ENCODE data around the gene VASH2.

VASH2 gene

DNA sequence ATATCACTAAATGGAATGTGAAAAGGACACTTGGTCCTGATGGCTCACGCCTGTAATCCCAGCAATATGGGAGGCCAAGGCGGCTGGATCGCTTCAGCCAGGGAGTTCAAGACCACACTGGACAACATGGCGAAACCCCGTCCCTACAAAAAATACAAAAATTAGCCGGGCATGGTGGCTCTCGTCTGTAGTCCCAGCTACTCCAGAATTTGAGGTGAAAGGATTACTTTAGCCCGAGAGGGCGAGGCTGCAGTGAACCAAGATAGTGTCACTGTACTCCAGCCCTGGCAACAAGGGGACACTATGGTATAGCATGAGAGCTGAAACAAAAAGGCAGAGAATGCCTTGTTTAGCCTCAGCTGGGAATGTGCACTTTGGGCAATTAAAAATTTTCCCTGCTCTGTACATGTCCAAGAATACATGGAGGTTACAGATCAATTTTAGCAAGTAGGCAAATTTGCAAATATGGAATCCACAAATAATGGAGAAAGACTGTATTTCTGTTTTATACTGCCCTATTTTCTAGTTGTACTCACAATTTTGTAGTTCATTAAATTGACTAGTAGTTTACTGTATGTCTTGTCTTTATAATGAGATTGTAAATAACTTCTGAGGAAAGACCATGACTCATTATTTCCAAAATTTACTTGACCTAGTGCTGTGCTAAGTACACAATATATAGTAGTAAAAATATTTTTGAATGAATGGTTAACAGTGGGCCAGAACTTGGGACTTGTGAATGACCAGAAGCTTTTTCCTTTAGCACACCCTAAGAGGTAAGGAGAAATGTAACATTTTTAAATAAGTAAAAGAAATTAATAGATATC is 67.3 kb downstream of the VASH2 start:
- no peak for TF ChIP-seq NFIC (IDR thresholded peaks at IDR 0.05)
- no peak for TF ChIP-seq FOXM1 (IDR thresholded peaks at IDR 0.05; ENCODE audit: borderline replicate concordance, low read depth)
- TF ChIP-seq, protein P1, sequence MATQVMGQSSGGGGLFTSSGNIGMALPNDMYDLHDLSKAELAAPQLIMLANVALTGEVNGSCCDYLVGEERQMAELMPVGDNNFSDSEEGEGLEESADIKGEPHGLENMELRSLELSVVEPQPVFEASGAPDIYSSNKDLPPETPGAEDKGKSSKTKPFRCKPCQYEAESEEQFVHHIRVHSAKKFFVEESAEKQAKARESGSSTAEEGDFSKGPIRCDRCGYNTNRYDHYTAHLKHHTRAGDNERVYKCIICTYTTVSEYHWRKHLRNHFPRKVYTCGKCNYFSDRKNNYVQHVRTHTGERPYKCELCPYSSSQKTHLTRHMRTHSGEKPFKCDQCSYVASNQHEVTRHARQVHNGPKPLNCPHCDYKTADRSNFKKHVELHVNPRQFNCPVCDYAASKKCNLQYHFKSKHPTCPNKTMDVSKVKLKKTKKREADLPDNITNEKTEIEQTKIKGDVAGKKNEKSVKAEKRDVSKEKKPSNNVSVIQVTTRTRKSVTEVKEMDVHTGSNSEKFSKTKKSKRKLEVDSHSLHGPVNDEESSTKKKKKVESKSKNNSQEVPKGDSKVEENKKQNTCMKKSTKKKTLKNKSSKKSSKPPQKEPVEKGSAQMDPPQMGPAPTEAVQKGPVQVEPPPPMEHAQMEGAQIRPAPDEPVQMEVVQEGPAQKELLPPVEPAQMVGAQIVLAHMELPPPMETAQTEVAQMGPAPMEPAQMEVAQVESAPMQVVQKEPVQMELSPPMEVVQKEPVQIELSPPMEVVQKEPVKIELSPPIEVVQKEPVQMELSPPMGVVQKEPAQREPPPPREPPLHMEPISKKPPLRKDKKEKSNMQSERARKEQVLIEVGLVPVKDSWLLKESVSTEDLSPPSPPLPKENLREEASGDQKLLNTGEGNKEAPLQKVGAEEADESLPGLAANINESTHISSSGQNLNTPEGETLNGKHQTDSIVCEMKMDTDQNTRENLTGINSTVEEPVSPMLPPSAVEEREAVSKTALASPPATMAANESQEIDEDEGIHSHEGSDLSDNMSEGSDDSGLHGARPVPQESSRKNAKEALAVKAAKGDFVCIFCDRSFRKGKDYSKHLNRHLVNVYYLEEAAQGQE (IDR thresholded peaks at IDR 0.05; ENCODE audit: low read depth) = no peak
- no peak for TF ChIP-seq CREB1 (IDR thresholded peaks at IDR 0.05; ENCODE audit: low read depth)
- TF ChIP-seq, protein P2, sequence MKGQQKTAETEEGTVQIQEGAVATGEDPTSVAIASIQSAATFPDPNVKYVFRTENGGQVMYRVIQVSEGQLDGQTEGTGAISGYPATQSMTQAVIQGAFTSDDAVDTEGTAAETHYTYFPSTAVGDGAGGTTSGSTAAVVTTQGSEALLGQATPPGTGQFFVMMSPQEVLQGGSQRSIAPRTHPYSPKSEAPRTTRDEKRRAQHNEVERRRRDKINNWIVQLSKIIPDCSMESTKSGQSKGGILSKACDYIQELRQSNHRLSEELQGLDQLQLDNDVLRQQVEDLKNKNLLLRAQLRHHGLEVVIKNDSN (IDR thresholded peaks at IDR 0.05) = no peak
- TF ChIP-seq TCF12 (IDR thresholded peaks at IDR 0.05; ENCODE audit: low read depth) = no peak

DNA sequence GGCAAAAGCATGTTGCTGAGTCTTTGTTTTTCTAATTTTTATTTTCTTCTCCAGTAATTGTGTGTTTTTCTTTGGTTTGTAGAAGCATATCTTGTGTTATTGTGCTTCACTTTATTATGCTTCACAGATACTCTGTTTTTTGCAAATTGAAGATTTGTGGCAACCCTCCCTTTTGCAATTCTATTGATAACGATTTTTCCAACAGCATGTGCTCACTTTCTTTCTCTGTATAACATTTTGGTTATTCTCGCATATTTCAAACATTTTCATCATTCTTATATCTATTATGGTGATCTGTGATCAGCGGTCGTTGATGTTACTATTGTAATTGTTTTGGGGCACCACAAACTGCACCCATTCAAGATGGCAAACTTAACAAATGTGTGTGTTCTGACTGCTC is 69.1 kb downstream of the VASH2 start:
- TF ChIP-seq NFIC (IDR thresholded peaks at IDR 0.05) = no peak
- TF ChIP-seq TCF12 (IDR thresholded peaks at IDR 0.05; ENCODE audit: low read depth) = no peak
- no peak for TF ChIP-seq TEAD4 (IDR thresholded peaks at IDR 0.05)
- TF ChIP-seq CEBPB (IDR thresholded peaks at IDR 0.05) = no peak
- TF ChIP-seq, protein P2 (IDR thresholded peaks at IDR 0.05) = no peak
- TF ChIP-seq TAF1 (IDR thresholded peaks at IDR 0.05; ENCODE audit: low read depth) = no peak
- no peak for TF ChIP-seq YY1 (IDR thresholded peaks at IDR 0.05; ENCODE audit: low read depth)
- no peak for TF ChIP-seq FOXM1 (IDR thresholded peaks at IDR 0.05; ENCODE audit: borderline replicate concordance, low read depth)
- TF ChIP-seq, protein P1 (IDR thresholded peaks at IDR 0.05; ENCODE audit: low read depth) = no peak
- TF ChIP-seq CREB1 (IDR thresholded peaks at IDR 0.05; ENCODE audit: low read depth) = no peak
- TF ChIP-seq RAD21 (IDR thresholded peaks at IDR 0.05; ENCODE audit: low read depth) = no peak
- TF ChIP-seq ZBTB7A (IDR thresholded peaks at IDR 0.05; ENCODE audit: low read depth) = no peak

DNA sequence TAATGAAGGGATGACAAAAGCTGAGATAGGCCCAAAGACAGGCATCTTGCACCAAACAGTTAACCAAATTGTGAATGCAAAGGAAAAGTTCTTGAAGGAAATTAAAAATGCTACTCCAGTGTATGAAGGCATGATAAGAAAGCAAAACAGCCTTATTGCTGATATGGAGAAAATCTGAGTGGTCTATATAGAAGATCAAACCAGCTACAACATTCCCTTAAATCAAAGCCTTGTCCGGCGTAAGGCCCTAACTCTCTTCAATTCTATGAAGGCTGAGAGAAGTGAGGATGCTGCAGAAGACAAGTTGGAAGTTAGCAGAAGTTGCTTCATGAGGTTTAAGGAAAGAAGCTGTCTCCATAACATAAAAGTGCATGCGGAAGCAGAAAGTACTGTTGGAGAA is 69.7 kb downstream of the VASH2 start:
- TF ChIP-seq RAD21 (IDR thresholded peaks at IDR 0.05; ENCODE audit: low read depth) = no peak
- TF ChIP-seq TCF12 (IDR thresholded peaks at IDR 0.05; ENCODE audit: low read depth) = no peak
- no peak for TF ChIP-seq FOXM1 (IDR thresholded peaks at IDR 0.05; ENCODE audit: borderline replicate concordance, low read depth)
- no peak for TF ChIP-seq TEAD4 (IDR thresholded peaks at IDR 0.05)
- TF ChIP-seq, protein P1 (IDR thresholded peaks at IDR 0.05; ENCODE audit: low read depth) = no peak
- TF ChIP-seq NFIC (IDR thresholded peaks at IDR 0.05) = no peak
- TF ChIP-seq CREB1 (IDR thresholded peaks at IDR 0.05; ENCODE audit: low read depth) = no peak
- TF ChIP-seq, protein P3, sequence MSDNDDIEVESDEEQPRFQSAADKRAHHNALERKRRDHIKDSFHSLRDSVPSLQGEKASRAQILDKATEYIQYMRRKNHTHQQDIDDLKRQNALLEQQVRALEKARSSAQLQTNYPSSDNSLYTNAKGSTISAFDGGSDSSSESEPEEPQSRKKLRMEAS (IDR thresholded peaks at IDR 0.05) = no peak
- no peak for TF ChIP-seq YY1 (IDR thresholded peaks at IDR 0.05; ENCODE audit: low read depth)
- TF ChIP-seq, protein P2 (IDR thresholded peaks at IDR 0.05) = no peak
- no peak for TF ChIP-seq ZBTB7A (IDR thresholded peaks at IDR 0.05; ENCODE audit: low read depth)
- no peak for TF ChIP-seq CEBPB (IDR thresholded peaks at IDR 0.05)
- TF ChIP-seq EP300 (IDR thresholded peaks at IDR 0.05; ENCODE audit: borderline replicate concordance) = no peak
- TF ChIP-seq EGR1 (IDR thresholded peaks at IDR 0.05) = no peak
- TF ChIP-seq TAF1 (IDR thresholded peaks at IDR 0.05; ENCODE audit: low read depth) = no peak

DNA sequence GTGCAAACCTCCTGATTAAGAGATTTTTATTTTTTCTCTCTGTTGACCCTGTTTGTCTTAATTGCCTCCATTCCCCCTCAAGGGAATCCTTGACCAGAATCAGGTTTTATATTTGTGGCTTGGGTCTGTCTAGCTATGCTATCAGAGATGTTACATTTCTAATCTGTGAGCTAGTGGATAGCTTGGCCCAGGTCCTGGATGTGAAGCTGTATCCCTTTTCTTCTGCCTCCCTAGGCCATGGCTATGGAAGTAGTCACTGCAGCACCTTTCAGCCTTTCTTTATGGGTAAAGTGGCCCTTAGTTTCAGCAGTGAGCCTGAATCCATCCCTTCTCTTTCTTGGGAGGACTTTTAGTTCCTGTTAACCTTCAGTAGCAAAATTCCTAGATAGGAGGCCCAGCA is 82.3 kb downstream of the VASH2 start:
- TF ChIP-seq TEAD4 (IDR thresholded peaks at IDR 0.05) (no peak), CREB1 (IDR thresholded peaks at IDR 0.05; ENCODE audit: low read depth) (no peak), ZBTB7A (IDR thresholded peaks at IDR 0.05; ENCODE audit: low read depth) (no peak), EGR1 (IDR thresholded peaks at IDR 0.05) (no peak), TAF1 (IDR thresholded peaks at IDR 0.05; ENCODE audit: low read depth) (no peak), YY1 (IDR thresholded peaks at IDR 0.05; ENCODE audit: low read depth) (no peak), TCF12 (IDR thresholded peaks at IDR 0.05; ENCODE audit: low read depth) (no peak), CEBPB (IDR thresholded peaks at IDR 0.05) (no peak), FOXM1 (IDR thresholded peaks at IDR 0.05; ENCODE audit: borderline replicate concordance, low read depth) (no peak), EP300 (IDR thresholded peaks at IDR 0.05; ENCODE audit: borderline replicate concordance) (no peak)
- TF ChIP-seq, protein P2 (IDR thresholded peaks at IDR 0.05) = no peak
- TF ChIP-seq, protein P1 (IDR thresholded peaks at IDR 0.05; ENCODE audit: low read depth) = no peak
- TF ChIP-seq, protein P3 (IDR thresholded peaks at IDR 0.05) = no peak

Data from Ishikawa (cell line).